CD8-positive, alpha-beta memory T cell (primary cell): ENCODE data around the gene EGFLAM. TPM values are rescaled to one million over a fixed set of nuclear protein-coding genes. Genes with fewer than 3 reads are reported as not detected.

ENCODE experiments used
- CTCF ChIA-PET: fragments of 350-600 bp; sonication (Branson Sonifier 250); formaldehyde crosslinking; loops from one replicate; lab custom pipeline; 2021; ENCODE audit warnings: antibody characterized with exemption; lab: Charles Lee
- POLR2A ChIA-PET: fragments of 350-600 bp; sonication (Branson Sonifier 250); formaldehyde crosslinking; loops from one replicate; lab custom pipeline; 2021; ENCODE audit warnings: antibody characterized with exemption; lab: Charles Lee
- DNase-seq, 5 donors: peaks; one replicate each; pipeline versions ENCODE4 v3.0.0 to v3.0.0-alpha.2; 2020 to 2022; ENCODE audit warnings: mixed read lengths in 1 of 5
- H3K27ac ChIP-seq: one replicate; pipeline ENCODE4 v1.7.0; 2013; ENCODE audit warnings: low read depth, mild to moderate bottlenecking, low read length, moderate library complexity
- H3K27me3 ChIP-seq: 2 replicates; pipeline ENCODE4 v1.7.0; 2013; ENCODE audit warnings: low read length, mild to moderate bottlenecking; ENCODE audit not compliant: insufficient read depth, poor library complexity, severe bottlenecking
- H3K36me3 ChIP-seq: 2 replicates; pipeline ENCODE4 v1.7.0; 2013; ENCODE audit warnings: mild to moderate bottlenecking, low read length, moderate library complexity; ENCODE audit not compliant: insufficient read depth
- H3K4me1 ChIP-seq: 2 replicates; pipeline ENCODE4 v1.7.0; 2013; ENCODE audit warnings: mild to moderate bottlenecking, low read length, moderate library complexity; ENCODE audit not compliant: insufficient read depth
- H3K4me3 ChIP-seq: 2 replicates; pipeline ENCODE4 v1.7.0; 2013; ENCODE audit warnings: mild to moderate bottlenecking, low read length
- H3K9me3 ChIP-seq: 2 replicates; pipeline ENCODE4 v1.7.0; 2013; ENCODE audit warnings: mild to moderate bottlenecking, low read length
- H3K27ac Mint-ChIP-seq, 8 donors: one replicate each; pipeline ENCODE4 v1.8.0; 2020 to 2021; ENCODE audit warnings: mixed read lengths in 8 of 8, mild to moderate bottlenecking in 6 of 8, inconsistent platforms in 3 of 8, moderate library complexity in 3 of 8
- H3K27me3 Mint-ChIP-seq, 2 donors: one replicate each; pipeline ENCODE4 v1.8.0; 2020 to 2021; ENCODE audit warnings: mixed read lengths in 2 of 2, mild to moderate bottlenecking in 1 of 2, moderate library complexity in 1 of 2
- H3K36me3 Mint-ChIP-seq, 3 donors: one replicate each; pipeline ENCODE4 v1.8.0; 2020 to 2021; ENCODE audit warnings: mixed read lengths in 3 of 3, inconsistent platforms in 1 of 3, mild to moderate bottlenecking in 1 of 3
- H3K4me1 Mint-ChIP-seq, 3 donors: one replicate each; pipeline ENCODE4 v1.8.0; 2020 to 2021; ENCODE audit warnings: mixed read lengths in 3 of 3, inconsistent platforms in 1 of 3, mild to moderate bottlenecking in 1 of 3
- H3K4me3 Mint-ChIP-seq, 7 donors: one replicate each; pipeline ENCODE4 v1.8.0; 2020 to 2021; ENCODE audit warnings: mixed read lengths in 7 of 7, mild to moderate bottlenecking in 6 of 7, moderate library complexity in 4 of 7, inconsistent platforms in 2 of 7
- H3K9me3 Mint-ChIP-seq, 5 donors: one replicate each; pipeline ENCODE4 v1.8.0; 2020 to 2022; ENCODE audit warnings: mixed read lengths in 5 of 5, mild to moderate bottlenecking in 3 of 5, moderate library complexity in 2 of 5, inconsistent platforms in 1 of 5
- polyA plus RNA-seq: library from polyadenylated mRNA; unstranded; fragments of 300-500 nt; fragmentation: Illumina TruSeq; gene quantifications from one replicate; pipeline ENCODE4 v1.2.3, GENCODE V29; 2021
- total RNA-seq, 2 experiments: library from RNA; stranded (reverse); gene quantifications; one replicate each; pipeline ENCODE4 v1.2.3, GENCODE V29; 2021

Gene EGFLAM
- total and polyA plus RNA-seq, 3 experiments from 2014 or later: not detected

DNA sequence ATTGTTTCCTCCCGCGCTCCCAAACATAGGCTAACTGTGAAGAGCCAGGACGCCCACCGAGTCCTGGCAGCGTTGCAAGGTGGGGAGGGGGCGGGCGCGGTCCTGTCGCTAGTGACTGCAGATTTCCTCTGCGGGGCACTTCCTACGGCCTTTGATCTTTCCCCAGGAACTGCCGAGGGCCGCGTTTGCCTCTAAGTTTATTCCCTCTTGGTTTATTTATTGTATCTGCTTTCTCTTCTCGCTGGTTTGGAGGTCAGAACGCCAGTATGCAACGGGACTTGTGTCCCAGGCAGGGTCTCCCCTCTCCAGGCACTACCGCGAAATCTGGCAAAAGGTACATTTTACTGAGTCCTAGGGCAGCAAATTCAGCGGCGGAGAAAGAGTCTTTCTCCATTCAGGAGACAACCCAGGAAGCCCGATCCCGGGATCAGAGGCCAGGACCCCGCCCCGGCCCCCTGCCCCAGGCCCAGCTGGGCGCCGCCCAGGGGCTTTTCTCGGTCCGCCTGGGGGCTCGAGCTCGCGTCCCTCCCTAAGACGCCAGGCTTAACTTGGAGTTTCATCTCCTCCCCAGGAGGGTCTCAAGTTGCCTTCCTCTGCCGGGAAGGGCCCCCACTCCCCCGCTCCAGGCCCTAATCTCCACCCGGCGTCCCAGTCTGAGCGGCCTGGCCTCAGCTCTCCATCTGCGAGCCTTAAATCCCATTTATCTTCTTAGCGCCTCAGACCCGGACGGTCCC, 884 bp upstream of the EGFLAM start:
- H3K9me3 Mint-ChIP-seq: peaks cover 0 to 12% (median 4%) of the 10 kb centered on the region in 5 donors

DNA sequence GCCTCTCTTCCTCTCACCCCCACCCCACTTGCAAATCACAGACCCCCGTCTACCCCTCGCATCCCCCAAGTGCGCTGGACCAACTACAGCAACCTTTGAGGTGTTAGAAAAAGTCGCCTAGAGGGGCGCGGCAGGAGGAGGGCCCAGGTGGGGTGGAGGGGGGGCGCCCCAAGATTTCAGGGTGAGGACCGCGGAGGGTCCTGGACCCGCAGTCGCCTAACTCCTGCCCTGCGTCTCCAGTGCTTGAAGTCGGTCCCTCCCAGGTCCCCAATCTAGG, 379 bp upstream of the EGFLAM start:
- Histone ChIP-seq H3K4me3 (no peak overlapping the region), H3K27ac (no peak overlapping the region), H3K36me3 (no peaks in the 10 kb centered on the region), H3K9me3 (no peaks in the 10 kb centered on the region), H3K4me1 (no peaks in the 10 kb centered on the region), H3K27me3 (peaks cover 10% of the 10 kb centered on the region)
- CTCF ChIA-PET: no interaction called here
- Mint-ChIP-seq H3K9me3 (peaks cover 0 to 10% (median 4%) of the 10 kb centered on the region in 5 donors), H3K4me3 (no peak overlapping the region), H3K4me1 (peaks cover 5 to 10% (median 7%) of the 10 kb centered on the region in 3 donors), H3K36me3 (no peaks in the 10 kb centered on the region), H3K27ac (no peak overlapping the region), H3K27me3 (peaks cover 37 to 75% of the 10 kb centered on the region in 2 donors)
- POLR2A ChIA-PET: no interaction called here
- no peak for DNase-seq

More for the DNA sequence above, 884 bp upstream of the EGFLAM start:
- no peak overlapping the region for H3K4me3 ChIP-seq
- H3K36me3 ChIP-seq: no peaks in the 10 kb centered on the region
- Mint-ChIP-seq H3K27ac (no peak overlapping the region), H3K4me3 (no peak overlapping the region), H3K36me3 (no peaks in the 10 kb centered on the region), H3K4me1 (peaks cover 5 to 10% (median 7%) of the 10 kb centered on the region in 3 donors), H3K27me3 (peaks cover 35 to 72% of the 10 kb centered on the region in 2 donors)
- H3K4me1 ChIP-seq: no peaks in the 10 kb centered on the region
- H3K9me3 ChIP-seq: no peaks in the 10 kb centered on the region
- peaks cover 10% of the 10 kb centered on the region for H3K27me3 ChIP-seq
- no peak for DNase-seq
- H3K27ac ChIP-seq: no peak overlapping the region
- POLR2A ChIA-PET: no interaction called here
- CTCF ChIA-PET: no interaction called here

DNA sequence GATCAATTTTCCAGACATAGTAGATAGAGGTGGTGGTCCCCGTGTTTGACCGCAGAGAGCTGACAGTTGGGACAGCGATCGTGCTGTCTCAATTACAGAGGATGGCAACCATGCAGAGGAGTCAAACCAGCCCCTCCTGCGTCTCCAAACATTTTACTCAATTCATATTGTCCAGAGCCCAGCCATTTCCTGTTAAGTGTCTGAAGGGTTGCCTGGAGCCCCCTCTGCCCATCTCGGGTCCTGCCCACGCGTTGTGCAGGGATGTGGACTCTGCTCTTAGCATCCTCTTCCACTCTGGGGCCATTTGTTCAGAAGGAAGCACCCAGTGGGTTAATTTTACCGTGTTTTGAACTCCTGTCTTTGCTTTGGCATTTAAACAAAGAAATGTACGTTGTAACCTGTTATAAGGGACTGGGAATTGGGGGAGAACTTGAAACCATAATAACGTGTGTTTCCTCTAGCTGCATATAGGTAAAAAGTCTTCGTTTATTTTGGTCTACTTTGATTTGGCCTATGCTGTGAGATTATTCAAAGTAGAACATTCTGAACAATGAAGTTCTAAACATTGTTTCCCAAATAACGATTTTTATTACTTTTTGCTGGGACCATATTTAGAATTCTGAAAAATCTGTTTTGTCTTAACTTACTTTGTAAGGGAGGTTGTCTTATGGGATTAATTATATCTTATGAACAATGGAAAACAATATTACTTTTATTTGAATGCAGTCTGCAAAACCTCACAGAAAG, 876 bp downstream of the EGFLAM start:
- Histone ChIP-seq H3K27me3 (peaks cover 10% of the 10 kb centered on the region), H3K4me3 (no peak overlapping the region), H3K36me3 (no peaks in the 10 kb centered on the region), H3K27ac (no peak overlapping the region), H3K4me1 (no peaks in the 10 kb centered on the region), H3K9me3 (no peaks in the 10 kb centered on the region)
- Mint-ChIP-seq H3K4me3 (peak overlapping the region in 2 of 7 donors; percentile 9 to 75), H3K36me3 (no peaks in the 10 kb centered on the region), H3K4me1 (peaks cover 5 to 10% (median 7%) of the 10 kb centered on the region in 3 donors), H3K27ac (peak overlapping the region in 1 of 8 donors; percentile 68), H3K9me3 (peaks cover 2 to 3% (median 2%) of the 10 kb centered on the region in 5 donors), H3K27me3 (peaks cover 38 to 77% of the 10 kb centered on the region in 2 donors)
- CTCF ChIA-PET: no interaction called here
- POLR2A ChIA-PET: no interaction called here
- no peak for DNase-seq

DNA sequence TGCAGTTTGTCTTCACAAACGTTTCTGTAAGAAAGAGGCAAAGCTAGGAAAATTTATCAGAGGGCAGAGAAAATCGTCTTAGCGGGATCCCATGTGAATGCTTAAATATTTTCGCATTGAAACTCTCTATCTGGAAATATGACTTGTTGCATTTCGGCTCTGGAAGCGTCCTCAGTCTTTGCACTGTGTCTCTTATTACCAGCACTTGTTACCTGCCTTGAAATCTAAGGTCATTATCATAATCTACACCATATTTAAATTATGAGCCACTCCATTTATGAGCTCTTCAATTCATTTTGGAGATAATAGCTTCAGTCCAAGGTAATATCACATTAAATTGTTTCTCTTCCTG, 1.4 kb downstream of the EGFLAM start:
- no peak for DNase-seq
- CTCF ChIA-PET: no interaction called here
- Histone ChIP-seq H3K4me1 (no peaks in the 10 kb centered on the region), H3K27me3 (peaks cover 10% of the 10 kb centered on the region), H3K36me3 (no peaks in the 10 kb centered on the region), H3K9me3 (no peaks in the 10 kb centered on the region), H3K27ac (no peak overlapping the region), H3K4me3 (no peak overlapping the region)
- peaks cover 41 to 78% of the 10 kb centered on the region in 2 donors for H3K27me3 Mint-ChIP-seq
- H3K27ac Mint-ChIP-seq: no peak overlapping the region
- H3K4me1 Mint-ChIP-seq: peaks cover 5 to 10% (median 7%) of the 10 kb centered on the region in 3 donors
- H3K36me3 Mint-ChIP-seq: no peaks in the 10 kb centered on the region
- peaks cover 0 to 3% (median 2%) of the 10 kb centered on the region in 5 donors for H3K9me3 Mint-ChIP-seq
- POLR2A ChIA-PET: no interaction called here
- no peak overlapping the region for H3K4me3 Mint-ChIP-seq

DNA sequence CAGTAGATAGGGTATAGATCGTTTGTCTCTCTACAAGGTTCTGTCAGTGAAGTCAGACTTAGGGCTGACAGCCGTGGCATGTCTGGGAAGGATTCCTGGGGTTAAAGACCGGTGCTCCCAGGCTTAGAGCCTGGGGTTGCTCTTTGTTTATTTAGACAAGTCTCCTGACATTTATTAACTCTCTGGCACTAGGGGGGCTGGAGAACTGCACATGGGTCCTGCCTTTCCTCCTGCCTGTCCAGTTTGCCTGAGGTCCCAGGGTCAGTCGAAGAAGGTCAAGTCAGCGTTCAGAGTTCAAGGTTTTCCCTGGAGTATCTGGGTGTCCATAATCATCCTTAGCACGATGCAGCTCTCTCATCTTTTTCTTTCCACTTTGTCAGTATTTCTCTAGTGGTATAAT, 5.6 kb downstream of the EGFLAM start:
- DNase-seq: no peak
- H3K9me3 Mint-ChIP-seq: peaks cover 0 to 3% (median under 1%) of the 10 kb centered on the region in 5 donors
- ChIA-PET CTCF (no interaction called here), POLR2A (no interaction called here)
- H3K4me3 Mint-ChIP-seq: no peak overlapping the region
- Histone ChIP-seq H3K36me3 (no peaks in the 10 kb centered on the region), H3K4me1 (no peaks in the 10 kb centered on the region), H3K27ac (no peak overlapping the region), H3K4me3 (no peak overlapping the region), H3K27me3 (peaks cover 11% of the 10 kb centered on the region), H3K9me3 (no peaks in the 10 kb centered on the region)
- no peak overlapping the region for H3K27ac Mint-ChIP-seq
- peaks cover 21 to 61% of the 10 kb centered on the region in 2 donors for H3K27me3 Mint-ChIP-seq
- no peaks in the 10 kb centered on the region for H3K36me3 Mint-ChIP-seq
- peaks cover under 1 to 5% (median 4%) of the 10 kb centered on the region in 3 donors for H3K4me1 Mint-ChIP-seq

DNA sequence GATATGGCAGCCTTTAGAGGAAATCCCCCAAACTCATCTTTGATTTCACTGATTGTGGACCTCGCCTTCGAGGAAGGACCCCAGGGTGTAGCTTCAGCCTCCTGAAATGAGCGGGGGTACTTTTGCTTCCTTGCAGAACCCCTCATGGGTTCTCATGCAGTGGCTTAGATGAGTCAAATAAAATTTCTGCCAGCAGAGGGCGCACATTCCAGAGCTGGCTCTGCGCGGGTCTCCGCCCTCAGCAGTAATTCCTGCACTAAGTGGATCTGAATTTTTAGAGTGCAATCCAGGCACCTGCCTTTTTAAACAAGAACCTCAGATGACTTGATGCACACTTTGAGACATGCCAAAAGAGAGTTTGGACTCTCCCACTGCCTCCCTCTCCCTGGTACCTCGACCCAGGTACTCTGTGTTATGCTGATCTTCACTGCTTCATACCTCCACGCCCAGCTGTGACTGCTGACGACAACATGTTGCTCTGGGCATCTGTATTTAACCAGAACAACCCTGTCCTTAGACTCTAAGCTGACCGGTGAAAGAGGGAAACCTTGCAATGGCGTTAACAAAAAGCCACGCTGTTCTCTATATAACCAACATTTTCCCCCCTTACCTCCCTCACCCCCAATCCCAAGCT, 7.3 kb downstream of the EGFLAM start:
- Mint-ChIP-seq H3K27me3 (peaks cover 14 to 46% of the 10 kb centered on the region in 2 donors), H3K4me1 (no peaks in the 10 kb centered on the region), H3K4me3 (no peak overlapping the region), H3K36me3 (no peaks in the 10 kb centered on the region), H3K27ac (no peak overlapping the region), H3K9me3 (peaks cover 0 to 6% (median 0%) of the 10 kb centered on the region in 5 donors)
- H3K4me1 ChIP-seq: no peaks in the 10 kb centered on the region
- no peak overlapping the region for H3K4me3 ChIP-seq
- POLR2A ChIA-PET: no interaction called here
- peaks cover 6% of the 10 kb centered on the region for H3K27me3 ChIP-seq
- CTCF ChIA-PET: no interaction called here
- DNase-seq: peak in 1 of 5 donors; percentile 23
- no peaks in the 10 kb centered on the region for H3K36me3 ChIP-seq
- H3K27ac ChIP-seq: no peak overlapping the region
- H3K9me3 ChIP-seq: no peaks in the 10 kb centered on the region

DNA sequence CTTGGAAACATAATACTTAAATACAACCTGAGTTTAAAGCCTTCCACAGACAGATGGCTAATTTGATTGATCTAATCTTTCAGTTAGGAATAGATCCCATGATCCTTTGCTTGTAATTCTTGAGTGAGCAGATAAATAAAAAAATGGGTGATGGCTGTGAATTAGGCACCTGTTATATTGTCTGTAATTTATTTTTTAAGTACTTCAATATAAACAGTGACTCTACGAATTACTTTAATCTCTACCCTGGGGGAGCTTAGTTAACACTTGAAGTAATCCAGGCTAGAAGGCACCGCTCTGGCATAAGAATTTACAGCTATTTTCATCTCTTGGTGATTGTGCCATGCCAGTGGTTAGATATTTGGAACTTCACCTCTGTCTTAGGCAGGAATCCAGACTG, 9.0 kb downstream of the EGFLAM start:
- H3K9me3 ChIP-seq: no peaks in the 10 kb centered on the region
- DNase-seq: no peak
- H3K4me1 Mint-ChIP-seq: no peaks in the 10 kb centered on the region
- ChIA-PET CTCF (no interaction called here), POLR2A (no interaction called here)
- H3K27ac Mint-ChIP-seq: no peak overlapping the region
- no peak overlapping the region for H3K4me3 Mint-ChIP-seq
- no peak overlapping the region for H3K27ac ChIP-seq
- H3K4me1 ChIP-seq: no peaks in the 10 kb centered on the region
- H3K4me3 ChIP-seq: no peak overlapping the region
- no peaks in the 10 kb centered on the region for H3K36me3 ChIP-seq
- H3K27me3 ChIP-seq: peaks cover 5% of the 10 kb centered on the region
- peaks cover 11 to 32% of the 10 kb centered on the region in 2 donors for H3K27me3 Mint-ChIP-seq
- peaks cover 0 to 9% (median 3%) of the 10 kb centered on the region in 5 donors for H3K9me3 Mint-ChIP-seq
- no peaks in the 10 kb centered on the region for H3K36me3 Mint-ChIP-seq

DNA sequence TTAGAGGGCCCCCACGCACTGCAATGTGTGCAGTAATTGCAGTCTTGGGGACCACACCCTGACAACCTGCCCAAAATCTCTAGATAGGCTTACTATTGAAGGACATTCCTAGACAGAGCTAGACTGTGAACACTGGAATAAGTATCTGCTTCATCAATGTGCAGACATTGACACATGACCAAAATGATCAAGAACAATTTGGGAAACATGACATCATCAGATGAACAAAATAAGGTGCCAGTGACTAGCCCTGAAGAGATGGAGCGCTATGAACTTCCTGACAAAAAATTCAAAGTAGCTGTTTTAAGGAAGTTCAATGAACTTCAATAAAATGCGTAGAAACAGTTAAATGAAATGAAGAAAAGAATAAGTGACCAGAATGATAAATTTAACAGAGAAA, 15.3 kb downstream of the EGFLAM start:
- Mint-ChIP-seq H3K4me1 (no peaks in the 10 kb centered on the region), H3K27me3 (peaks cover 0 to 3% of the 10 kb centered on the region in 2 donors), H3K9me3 (peaks cover 13 to 36% (median 22%) of the 10 kb centered on the region in 5 donors), H3K4me3 (no peak overlapping the region), H3K27ac (no peak overlapping the region), H3K36me3 (no peaks in the 10 kb centered on the region)
- no peaks in the 10 kb centered on the region for H3K4me1 ChIP-seq
- no peak overlapping the region for H3K27ac ChIP-seq
- H3K36me3 ChIP-seq: no peaks in the 10 kb centered on the region
- POLR2A ChIA-PET: no interaction called here
- H3K9me3 ChIP-seq: no peaks in the 10 kb centered on the region
- no peak overlapping the region for H3K4me3 ChIP-seq
- CTCF ChIA-PET: no interaction called here
- no peak for DNase-seq
- no peaks in the 10 kb centered on the region for H3K27me3 ChIP-seq
